ENCODE measurements around the gene ROR1. TPM values are rescaled to one million over a fixed set of nuclear protein-coding genes. Genes with fewer than 3 reads are reported as not detected.

Gene ROR1
- total RNA-seq, 1 donor from 2014 or later, result 11.0 TPM

- Mint-ChIP-seq H3K4me1 (no peaks in the 10 kb centered on the region), H3K27ac (ENCODE audit: unreplicated experiment) (no peak overlapping the region), H3K9me3 (no peaks in the 10 kb centered on the region), H3K36me3 (ENCODE audit: low read depth) (no peaks in the 10 kb centered on the region), H3K27me3 (ENCODE audit: low read depth) (no peaks in the 10 kb centered on the region), H3K4me3 (no peak overlapping the region)
- no peak for TF ChIP-seq CTCF (conservative IDR thresholded peaks at IDR 0.05)
- DNase-seq (ENCODE audit: low read depth, low spot score), result no peak
Measured at GRCh38 chr1:63873751-63874150, 99.9 kb downstream of the ROR1 start.

- no peaks in the 10 kb centered on the region for H3K9me3 Mint-ChIP-seq
- no peaks in the 10 kb centered on the region for H3K36me3 Mint-ChIP-seq (ENCODE audit: low read depth)
- no peak for TF ChIP-seq CTCF (conservative IDR thresholded peaks at IDR 0.05)
- no peaks in the 10 kb centered on the region for H3K4me1 Mint-ChIP-seq
- DNase-seq (ENCODE audit: low read depth, low spot score), result no peak
- no peak overlapping the region for H3K4me3 Mint-ChIP-seq
- no peaks in the 10 kb centered on the region for H3K27me3 Mint-ChIP-seq (ENCODE audit: low read depth)
- no peak overlapping the region for H3K27ac Mint-ChIP-seq (ENCODE audit: unreplicated experiment)
Measured at GRCh38 chr1:63874278-63874880, 100.6 kb downstream of the ROR1 start.

GRCh38 chr1:63875636-63876035 is 101.8 kb downstream of the ROR1 start:
- Mint-ChIP-seq H3K27ac (ENCODE audit: unreplicated experiment) (no peak overlapping the region), H3K9me3 (no peaks in the 10 kb centered on the region), H3K27me3 (ENCODE audit: low read depth) (no peaks in the 10 kb centered on the region), H3K36me3 (ENCODE audit: low read depth) (no peaks in the 10 kb centered on the region), H3K4me1 (no peaks in the 10 kb centered on the region), H3K4me3 (no peak overlapping the region)
- no peak for TF ChIP-seq CTCF (conservative IDR thresholded peaks at IDR 0.05)
- DNase-seq (ENCODE audit: low read depth, low spot score), result no peak

- Mint-ChIP-seq H3K36me3 (ENCODE audit: low read depth) (no peaks in the 10 kb centered on the region), H3K27ac (ENCODE audit: unreplicated experiment) (no peak overlapping the region), H3K4me3 (no peak overlapping the region), H3K27me3 (ENCODE audit: low read depth) (no peaks in the 10 kb centered on the region), H3K4me1 (no peaks in the 10 kb centered on the region), H3K9me3 (no peaks in the 10 kb centered on the region)
- no peak for DNase-seq (ENCODE audit: low read depth, low spot score)
- no peak for TF ChIP-seq CTCF (conservative IDR thresholded peaks at IDR 0.05)
Measured at GRCh38 chr1:63877021-63877767, 103.4 kb downstream of the ROR1 start.

GRCh38 chr1:63877816-63878215 is 104.0 kb downstream of the ROR1 start:
- H3K27ac Mint-ChIP-seq (ENCODE audit: unreplicated experiment), result no peak overlapping the region
- no peaks in the 10 kb centered on the region for H3K36me3 Mint-ChIP-seq (ENCODE audit: low read depth)
- no peak overlapping the region for H3K4me3 Mint-ChIP-seq
- peaks cover 3% of the 10 kb centered on the region for H3K4me1 Mint-ChIP-seq
- no peak for DNase-seq (ENCODE audit: low read depth, low spot score)
- no peaks in the 10 kb centered on the region for H3K9me3 Mint-ChIP-seq
- H3K27me3 Mint-ChIP-seq (ENCODE audit: low read depth), result no peaks in the 10 kb centered on the region
- TF ChIP-seq CTCF (conservative IDR thresholded peaks at IDR 0.05), result no peak

Measured in neural crest cell (in vitro differentiated cells).